Neural cell (in vitro differentiated cells): ENCODE data around the gene ZMIZ2. TPM values are rescaled to one million over a fixed set of nuclear protein-coding genes. Genes with fewer than 3 reads are reported as not detected.

Source experiments
- H2AFZ ChIP-seq: fragments of 200-600, 300-800 bp; sonication (generic), shearing (Covaris generic); 2 replicates; pipeline ENCODE4 v1.6.0; 2014; ENCODE audit warnings: low read depth, mild to moderate bottlenecking, antibody characterized with exemption, low read length, moderate library complexity
- H3F3A ChIP-seq: fragments of 200-600 bp; shearing (Covaris generic); 2 replicates; pipeline ENCODE4 v1.6.1; 2016; ENCODE audit warnings: mild to moderate bottlenecking, moderate library complexity, mixed read lengths, antibody characterized with exemption, low read length; ENCODE audit not compliant: insufficient read depth, poor library complexity, severe bottlenecking
- H3K27ac ChIP-seq: fragments of 200-600, 300-800 bp; sonication (generic), shearing (Covaris generic); 2 replicates; pipeline ENCODE4 v1.5.1; 2014; ENCODE audit warnings: mild to moderate bottlenecking, low read length, moderate library complexity
- H3K27me3 ChIP-seq: fragments of 300-800, 200-600 bp; sonication (generic), shearing (Covaris generic); 2 replicates; pipeline ENCODE4 v1.6.0; 2014; ENCODE audit warnings: mild to moderate bottlenecking, low read depth, low read length, moderate library complexity; ENCODE audit not compliant: insufficient read depth
- H3K36me3 ChIP-seq: fragments of 300-800, 200-600 bp; sonication (generic), shearing (Covaris generic); 2 replicates; pipeline ENCODE4 v1.5.1; 2014; ENCODE audit warnings: mild to moderate bottlenecking, antibody characterized with exemption, low read length, moderate library complexity; ENCODE audit not compliant: insufficient read depth
- H3K4me2 ChIP-seq: fragments of 300-800, 200-600 bp; sonication (generic), shearing (Covaris generic); 2 replicates; pipeline ENCODE4 v1.6.0; 2014; ENCODE audit warnings: mild to moderate bottlenecking, low read length
- H3K4me3 ChIP-seq: fragments of 300-800, 200-600 bp; sonication (generic), shearing (Covaris generic); 2 replicates; pipeline ENCODE4 v1.5.1; 2014; ENCODE audit warnings: mild to moderate bottlenecking, low read length, moderate library complexity
- H3K79me2 ChIP-seq: fragments of 200-600 bp; shearing (Covaris generic); replicated peaks from 2 replicates; pipeline ENCODE4 v1.6.0; 2014; ENCODE audit warnings: mild to moderate bottlenecking, low read length, moderate library complexity; ENCODE audit not compliant: insufficient read depth
- H3K9ac ChIP-seq: fragments of 300-800, 200-600 bp; sonication (generic), shearing (Covaris generic); 2 replicates; pipeline ENCODE4 v1.6.1; 2016; ENCODE audit warnings: mild to moderate bottlenecking, low read length, mixed read lengths
- H3K9me2 ChIP-seq: fragments of 200-600 bp; shearing (Covaris generic); 2 replicates; pipeline ENCODE4 v1.6.1; 2016; ENCODE audit warnings: mild to moderate bottlenecking, low read length, mixed read lengths; ENCODE audit not compliant: insufficient read depth
- H3K9me3 ChIP-seq: fragments of 200-600, 300-800 bp; sonication (generic), shearing (Covaris generic); 2 replicates; pipeline ENCODE4 v1.6.1; 2016; ENCODE audit warnings: mild to moderate bottlenecking, mixed run types, low read length, moderate library complexity, mixed read lengths
- H4K20me1 ChIP-seq: fragments of 200-600 bp; shearing (Covaris generic); 2 replicates; pipeline ENCODE4 v1.6.1; 2016; ENCODE audit warnings: mild to moderate bottlenecking, mixed run types; ENCODE audit not compliant: insufficient read depth
- EP300 ChIP-seq: fragments of 450-650 bp; conservative IDR thresholded peaks from 2 replicates; pipeline ENCODE4 v1.6.1; 2014; ENCODE audit warnings: antibody characterized with exemption, mild to moderate bottlenecking, moderate library complexity; ENCODE audit not compliant: poor library complexity, severe bottlenecking
- EZH2 ChIP-seq: fragments of 200-600, 300-800 bp; shearing (Covaris generic), sonication (generic); IDR thresholded peaks from 2 replicates; pipeline ENCODE4 v1.6.1; 2014; ENCODE audit warnings: antibody characterized with exemption, low read length, borderline replicate concordance, mild to moderate bottlenecking; ENCODE audit not compliant: insufficient read depth, poor library complexity, severe bottlenecking
- MXI1 ChIP-seq: fragments of 450-650 bp; conservative IDR thresholded peaks from 2 replicates; pipeline ENCODE4 v1.6.1; 2014; ENCODE audit warnings: antibody characterized with exemption, mild to moderate bottlenecking; ENCODE audit not compliant: poor library complexity, severe bottlenecking
- POLR2AphosphoS5 ChIP-seq: IDR thresholded peaks from 2 replicates; pipeline ENCODE4 v1.6.1; 2012
- RAD21 ChIP-seq: fragments of 450-650 bp; conservative IDR thresholded peaks from 2 replicates; pipeline ENCODE4 v1.6.1; 2014; ENCODE audit warnings: antibody characterized with exemption, mild to moderate bottlenecking, moderate library complexity
- SMC3 ChIP-seq: fragments of 450-650 bp; conservative IDR thresholded peaks from 2 replicates; pipeline ENCODE4 v1.6.1; 2014; ENCODE audit warnings: antibody characterized with exemption, mild to moderate bottlenecking, moderate library complexity; ENCODE audit not compliant: poor library complexity
- TAF1 ChIP-seq: IDR thresholded peaks from 2 replicates; pipeline ENCODE4 v1.6.1; 2012; ENCODE audit warnings: low read depth
- polyA plus RNA-seq: library from polyadenylated mRNA; depleted of rRNA; stranded (reverse); fragments of >200 nt; gene quantifications from 2 replicates; pipeline ENCODE4 v1.2.3, GENCODE V29; 2014
- TF ChIP-seq, protein P1 (sequence below): IDR thresholded peaks from 2 replicates; pipeline ENCODE4 v1.6.1; 2012; ENCODE audit warnings: borderline replicate concordance
- TF ChIP-seq, protein P2 (sequence below): fragments of 450-650 bp; IDR thresholded peaks from 2 replicates; pipeline ENCODE4 v1.5.1; 2014; ENCODE audit warnings: antibody characterized with exemption, mild to moderate bottlenecking, moderate library complexity; ENCODE audit not compliant: poor library complexity, severe bottlenecking

The ZMIZ2 gene
- polyA plus RNA-seq, 1 donor from 2014 or later: 18.3 TPM

DNA sequence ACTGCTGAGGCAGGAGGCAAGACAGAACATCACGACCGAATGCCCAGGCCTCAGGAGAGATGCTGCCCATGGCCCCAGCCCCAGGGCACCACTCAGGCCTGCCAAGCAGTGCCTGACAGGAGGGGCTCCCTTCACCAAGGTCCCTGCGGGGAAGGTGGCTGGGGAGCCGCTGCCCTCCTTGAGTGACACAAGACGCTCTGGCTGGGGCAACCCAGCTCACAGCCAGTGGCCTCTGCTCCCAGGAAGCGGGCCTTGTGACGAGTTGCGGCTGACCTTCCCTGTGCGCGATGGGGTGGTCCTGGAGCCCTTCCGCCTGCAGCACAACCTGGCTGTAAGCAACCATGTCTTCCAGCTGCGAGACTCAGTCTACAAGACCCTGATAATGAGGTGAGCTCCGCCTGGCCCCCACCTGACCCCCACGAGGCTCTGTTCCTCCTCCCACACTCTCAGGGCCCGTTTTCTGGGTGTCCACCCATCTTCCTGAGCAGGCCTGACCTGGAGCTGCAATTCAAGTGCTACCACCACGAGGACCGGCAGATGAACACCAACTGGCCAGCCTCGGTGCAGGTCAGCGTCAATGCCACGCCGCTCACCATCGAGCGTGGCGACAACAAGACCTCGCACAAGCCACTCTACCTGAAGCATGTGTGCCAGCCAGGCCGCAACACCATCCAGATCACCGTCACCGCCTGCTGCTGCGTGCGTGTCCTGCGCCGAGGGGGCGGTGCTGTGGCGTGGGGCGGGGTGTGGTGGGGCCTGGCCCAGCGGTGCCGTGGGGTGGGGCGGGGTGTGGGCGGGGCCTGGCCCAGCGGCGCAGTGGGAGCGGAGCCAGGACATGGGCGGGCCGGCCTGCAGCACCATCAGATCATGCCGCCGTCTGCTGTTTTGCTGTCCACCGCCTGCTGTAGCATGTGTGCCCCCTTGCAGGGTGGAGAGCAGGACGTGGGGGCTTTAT is 12.8 kb downstream of the ZMIZ2 start:
- Histone ChIP-seq H3K27ac (no peak overlapping the region), H3K36me3 (peaks cover 4% of the 10 kb centered on the region)

DNA sequence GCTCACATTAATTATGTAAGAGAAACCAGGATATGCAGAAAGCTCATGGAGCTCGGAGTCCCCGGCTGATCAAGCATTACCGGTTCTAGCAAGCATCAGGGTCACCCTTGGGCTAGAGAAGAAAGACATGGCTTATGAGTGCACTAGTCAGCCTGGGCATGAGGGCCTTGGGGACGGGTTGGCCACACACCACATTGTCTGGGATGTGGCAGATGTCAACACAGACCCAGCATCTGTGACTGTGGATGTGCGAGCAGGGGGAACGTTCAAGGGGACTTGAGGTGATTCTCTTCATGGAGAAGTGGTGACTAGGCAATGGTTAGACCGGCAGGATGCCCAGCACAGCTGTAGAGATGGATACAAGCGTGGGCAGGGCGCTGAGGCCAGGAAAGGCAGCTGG is 13.7 kb downstream of the ZMIZ2 start:
- no peak overlapping the region for H3K27ac ChIP-seq
- no peaks in the 10 kb centered on the region for H4K20me1 ChIP-seq
- no peaks in the 10 kb centered on the region for H3F3A ChIP-seq
- H2AFZ ChIP-seq: no peak overlapping the region
- no peak for TF ChIP-seq POLR2AphosphoS5
- TF ChIP-seq, protein P1, sequence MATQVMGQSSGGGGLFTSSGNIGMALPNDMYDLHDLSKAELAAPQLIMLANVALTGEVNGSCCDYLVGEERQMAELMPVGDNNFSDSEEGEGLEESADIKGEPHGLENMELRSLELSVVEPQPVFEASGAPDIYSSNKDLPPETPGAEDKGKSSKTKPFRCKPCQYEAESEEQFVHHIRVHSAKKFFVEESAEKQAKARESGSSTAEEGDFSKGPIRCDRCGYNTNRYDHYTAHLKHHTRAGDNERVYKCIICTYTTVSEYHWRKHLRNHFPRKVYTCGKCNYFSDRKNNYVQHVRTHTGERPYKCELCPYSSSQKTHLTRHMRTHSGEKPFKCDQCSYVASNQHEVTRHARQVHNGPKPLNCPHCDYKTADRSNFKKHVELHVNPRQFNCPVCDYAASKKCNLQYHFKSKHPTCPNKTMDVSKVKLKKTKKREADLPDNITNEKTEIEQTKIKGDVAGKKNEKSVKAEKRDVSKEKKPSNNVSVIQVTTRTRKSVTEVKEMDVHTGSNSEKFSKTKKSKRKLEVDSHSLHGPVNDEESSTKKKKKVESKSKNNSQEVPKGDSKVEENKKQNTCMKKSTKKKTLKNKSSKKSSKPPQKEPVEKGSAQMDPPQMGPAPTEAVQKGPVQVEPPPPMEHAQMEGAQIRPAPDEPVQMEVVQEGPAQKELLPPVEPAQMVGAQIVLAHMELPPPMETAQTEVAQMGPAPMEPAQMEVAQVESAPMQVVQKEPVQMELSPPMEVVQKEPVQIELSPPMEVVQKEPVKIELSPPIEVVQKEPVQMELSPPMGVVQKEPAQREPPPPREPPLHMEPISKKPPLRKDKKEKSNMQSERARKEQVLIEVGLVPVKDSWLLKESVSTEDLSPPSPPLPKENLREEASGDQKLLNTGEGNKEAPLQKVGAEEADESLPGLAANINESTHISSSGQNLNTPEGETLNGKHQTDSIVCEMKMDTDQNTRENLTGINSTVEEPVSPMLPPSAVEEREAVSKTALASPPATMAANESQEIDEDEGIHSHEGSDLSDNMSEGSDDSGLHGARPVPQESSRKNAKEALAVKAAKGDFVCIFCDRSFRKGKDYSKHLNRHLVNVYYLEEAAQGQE: no peak
- TF ChIP-seq, protein P2, sequence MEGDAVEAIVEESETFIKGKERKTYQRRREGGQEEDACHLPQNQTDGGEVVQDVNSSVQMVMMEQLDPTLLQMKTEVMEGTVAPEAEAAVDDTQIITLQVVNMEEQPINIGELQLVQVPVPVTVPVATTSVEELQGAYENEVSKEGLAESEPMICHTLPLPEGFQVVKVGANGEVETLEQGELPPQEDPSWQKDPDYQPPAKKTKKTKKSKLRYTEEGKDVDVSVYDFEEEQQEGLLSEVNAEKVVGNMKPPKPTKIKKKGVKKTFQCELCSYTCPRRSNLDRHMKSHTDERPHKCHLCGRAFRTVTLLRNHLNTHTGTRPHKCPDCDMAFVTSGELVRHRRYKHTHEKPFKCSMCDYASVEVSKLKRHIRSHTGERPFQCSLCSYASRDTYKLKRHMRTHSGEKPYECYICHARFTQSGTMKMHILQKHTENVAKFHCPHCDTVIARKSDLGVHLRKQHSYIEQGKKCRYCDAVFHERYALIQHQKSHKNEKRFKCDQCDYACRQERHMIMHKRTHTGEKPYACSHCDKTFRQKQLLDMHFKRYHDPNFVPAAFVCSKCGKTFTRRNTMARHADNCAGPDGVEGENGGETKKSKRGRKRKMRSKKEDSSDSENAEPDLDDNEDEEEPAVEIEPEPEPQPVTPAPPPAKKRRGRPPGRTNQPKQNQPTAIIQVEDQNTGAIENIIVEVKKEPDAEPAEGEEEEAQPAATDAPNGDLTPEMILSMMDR: no peak
- TF ChIP-seq EZH2: no peak
- TF ChIP-seq EP300: no peak
- no peak for TF ChIP-seq MXI1
- no peak for TF ChIP-seq SMC3
- no peak for TF ChIP-seq TAF1
- no peak for TF ChIP-seq RAD21
- H3K27me3 ChIP-seq: no peaks in the 10 kb centered on the region
- no peaks in the 10 kb centered on the region for H3K9me2 ChIP-seq
- H3K4me2 ChIP-seq: no peak overlapping the region
- no peaks in the 10 kb centered on the region for H3K79me2 ChIP-seq
- no peak overlapping the region for H3K4me3 ChIP-seq
- H3K36me3 ChIP-seq: peaks cover 2% of the 10 kb centered on the region
- no peak overlapping the region for H3K9ac ChIP-seq
- no peaks in the 10 kb centered on the region for H3K9me3 ChIP-seq

More for the DNA sequence above, 12.8 kb downstream of the ZMIZ2 start:
- Histone ChIP-seq H3K9me2 (no peaks in the 10 kb centered on the region), H3K9me3 (no peaks in the 10 kb centered on the region), H3K4me3 (no peak overlapping the region), H3K27me3 (no peaks in the 10 kb centered on the region), H3K9ac (no peak overlapping the region), H3K4me2 (no peak overlapping the region), H3K79me2 (no peaks in the 10 kb centered on the region), H3F3A (no peaks in the 10 kb centered on the region), H2AFZ (no peak overlapping the region), H4K20me1 (no peaks in the 10 kb centered on the region)
- no peak for TF ChIP-seq TAF1
- TF ChIP-seq EZH2: no peak
- TF ChIP-seq, protein P1: no peak
- no peak for TF ChIP-seq MXI1
- TF ChIP-seq POLR2AphosphoS5: no peak
- no peak for TF ChIP-seq RAD21
- no peak for TF ChIP-seq EP300
- TF ChIP-seq, protein P2: no peak
- TF ChIP-seq SMC3: no peak
